ENCODE measurements around the gene HINT3.

GRCh38 chr6:125922322-125922860 is 34.2 kb upstream of the HINT3 start:
- TF ChIP-seq CTCF (IDR thresholded peaks at IDR 0.05) (no peak), ZFX (IDR thresholded peaks at IDR 0.05; ENCODE audit: borderline replicate concordance) (no peak)
